ENCODE measurements around the gene ANO9.
"Not testable (repeated sequence)": the region's sequence is repeated elsewhere in the genome, so short reads cannot be mapped to it uniquely, and the experiment has no call there.

ANO9 gene

DNA sequence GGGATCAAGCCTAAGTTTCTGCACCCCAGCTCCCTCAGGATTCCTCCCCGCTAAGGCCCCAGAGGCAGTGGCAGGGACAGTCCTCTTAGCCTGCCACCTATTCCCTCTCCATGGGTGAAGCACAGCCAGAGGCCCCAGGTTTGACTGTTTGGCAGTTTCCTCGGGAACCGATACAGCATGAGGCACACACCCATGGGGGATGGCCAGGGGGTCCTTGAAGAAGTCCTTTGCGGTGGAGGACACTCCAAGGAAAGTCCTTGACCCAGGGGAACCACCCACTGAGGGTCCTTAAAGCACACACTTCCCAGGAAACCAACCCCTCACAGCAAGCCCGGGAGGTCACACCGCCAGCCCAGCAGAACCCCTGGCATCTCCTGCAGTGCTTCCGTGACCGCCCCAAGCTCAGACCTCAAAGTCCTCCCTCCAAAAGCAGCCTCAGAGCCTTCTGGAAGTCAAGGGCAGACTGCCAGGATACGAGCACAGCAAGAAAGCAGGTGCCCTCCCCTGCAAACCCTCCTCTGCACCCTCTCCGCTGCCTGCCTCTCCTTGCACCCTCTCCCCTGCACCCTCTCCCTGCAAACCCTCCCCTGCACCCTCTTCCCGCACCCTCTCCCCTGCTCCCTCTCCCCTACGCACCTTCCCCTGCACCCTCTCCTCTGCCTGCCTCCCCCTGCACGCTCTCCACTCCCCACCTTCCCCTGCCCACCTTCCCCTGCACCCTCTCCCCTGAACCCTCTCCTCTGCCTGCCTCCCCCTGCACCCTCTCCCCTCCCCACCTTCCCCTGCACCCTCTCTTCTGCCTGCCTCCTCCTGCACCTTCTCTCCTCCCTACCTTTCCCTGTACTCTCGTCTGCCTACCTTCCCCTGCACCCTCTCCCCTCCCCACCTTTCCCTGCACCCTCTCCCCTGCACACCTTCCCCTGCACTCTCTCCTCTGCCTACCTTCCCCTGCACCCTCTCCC, 28.4 kb downstream of the ANO9 start:
- DNase-seq: no peak

DNA sequence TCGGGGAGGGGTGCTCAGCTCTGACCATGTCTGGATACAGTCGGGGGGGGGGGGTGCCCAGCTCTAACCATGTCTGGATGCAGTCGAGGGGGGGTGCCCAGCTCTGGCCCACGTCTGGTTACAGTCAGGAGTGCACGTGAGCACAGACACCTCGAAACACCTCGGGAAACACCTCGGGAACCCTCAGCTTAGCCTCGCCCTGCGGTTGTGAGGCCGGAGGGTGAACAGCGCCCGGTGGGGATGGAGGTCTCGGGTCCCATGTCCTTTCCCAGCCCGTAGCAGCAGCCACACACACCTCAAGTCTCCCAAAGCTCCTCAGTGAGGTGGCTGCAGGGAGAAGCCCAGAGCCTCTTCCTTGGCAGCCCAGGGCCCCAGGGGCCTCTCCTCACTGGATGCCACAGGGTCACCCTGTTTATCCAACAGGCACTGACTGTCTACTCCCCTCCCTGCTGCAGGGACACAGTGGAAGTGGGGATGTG, 29.1 kb downstream of the ANO9 start:
- DNase-seq: no peak

DNA sequence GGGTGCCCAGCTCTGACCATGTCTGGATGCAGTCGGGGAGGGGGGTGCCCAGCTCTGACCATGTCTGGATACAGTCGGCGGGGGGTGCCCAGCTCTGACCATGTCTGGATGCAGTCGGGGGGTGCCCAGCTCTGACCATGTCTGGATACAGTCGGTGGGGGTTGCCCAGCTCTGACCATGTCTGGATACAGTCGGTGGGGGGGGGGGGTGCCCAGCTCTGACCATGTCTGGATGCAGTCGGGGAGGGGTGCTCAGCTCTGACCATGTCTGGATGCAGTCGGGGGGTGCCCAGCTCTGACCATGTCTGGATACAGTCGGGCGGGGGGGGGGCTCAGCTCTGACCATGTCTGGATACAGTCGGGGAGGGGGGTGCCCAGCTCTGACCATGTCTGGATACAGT, 30.3 kb downstream of the ANO9 start:
- not testable (repeated sequence) for DNase-seq

DNA sequence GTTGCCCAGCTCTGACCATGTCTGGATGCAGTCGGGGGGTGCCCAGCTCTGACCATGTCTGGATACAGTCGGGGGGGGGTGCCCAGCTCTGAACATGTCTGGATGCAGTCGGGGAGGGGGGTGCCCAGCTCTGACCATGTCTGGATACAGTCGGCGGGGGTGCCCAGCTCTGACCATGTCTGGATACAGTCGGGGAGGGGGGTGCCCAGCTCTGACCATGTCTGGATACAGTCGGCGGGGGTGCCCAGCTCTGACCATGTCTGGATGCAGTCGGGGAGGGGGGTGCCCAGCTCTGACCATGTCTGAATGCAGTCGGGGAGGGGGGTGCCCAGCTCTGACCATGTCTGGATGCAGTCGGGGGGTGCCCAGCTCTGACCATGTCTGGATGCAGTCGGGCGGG, 31.1 kb downstream of the ANO9 start:
- not testable (repeated sequence) for DNase-seq

DNA sequence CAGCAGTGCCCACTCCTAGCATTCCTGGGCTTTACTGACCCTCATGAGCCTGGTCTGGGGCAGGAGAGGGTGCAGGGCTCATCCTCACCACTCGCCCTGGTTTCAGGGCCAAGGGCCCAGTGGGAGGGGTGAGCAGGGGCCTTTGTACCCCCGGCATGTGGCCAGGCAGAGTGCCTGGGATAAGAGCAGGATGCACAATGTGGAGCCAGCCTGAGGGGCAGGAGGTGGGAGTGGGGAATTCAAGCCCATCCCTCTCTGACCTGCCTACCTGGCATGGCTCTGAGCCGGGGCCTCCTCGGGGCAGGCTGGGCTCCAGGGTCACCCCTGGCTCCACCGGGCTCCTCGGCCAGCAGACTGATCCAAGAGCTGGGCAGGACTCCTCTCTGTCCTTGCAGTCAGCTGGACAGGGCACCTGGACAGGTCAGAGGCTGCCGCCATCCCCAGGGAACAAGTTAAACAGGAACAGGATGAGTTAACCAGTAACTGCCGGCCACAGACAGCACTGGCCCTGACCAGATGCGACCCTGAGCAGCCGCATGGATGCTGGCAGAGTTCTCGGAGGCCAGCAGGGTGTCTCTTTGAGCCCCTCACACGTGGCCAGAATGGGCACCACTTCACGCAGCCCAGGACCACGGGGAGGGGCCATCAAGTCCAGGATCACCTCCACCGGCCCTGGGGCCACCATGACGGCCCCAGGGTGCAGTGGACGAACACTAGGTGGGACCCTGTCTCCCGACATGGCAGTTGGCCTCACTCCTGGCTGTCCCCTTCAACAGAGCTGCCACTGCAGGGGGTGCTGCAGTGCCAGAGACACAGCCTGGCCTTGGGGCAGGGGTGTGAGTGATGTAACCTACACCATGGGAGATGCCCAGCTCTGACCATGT, 32.0 kb downstream of the ANO9 start:
- no peak for DNase-seq

DNA sequence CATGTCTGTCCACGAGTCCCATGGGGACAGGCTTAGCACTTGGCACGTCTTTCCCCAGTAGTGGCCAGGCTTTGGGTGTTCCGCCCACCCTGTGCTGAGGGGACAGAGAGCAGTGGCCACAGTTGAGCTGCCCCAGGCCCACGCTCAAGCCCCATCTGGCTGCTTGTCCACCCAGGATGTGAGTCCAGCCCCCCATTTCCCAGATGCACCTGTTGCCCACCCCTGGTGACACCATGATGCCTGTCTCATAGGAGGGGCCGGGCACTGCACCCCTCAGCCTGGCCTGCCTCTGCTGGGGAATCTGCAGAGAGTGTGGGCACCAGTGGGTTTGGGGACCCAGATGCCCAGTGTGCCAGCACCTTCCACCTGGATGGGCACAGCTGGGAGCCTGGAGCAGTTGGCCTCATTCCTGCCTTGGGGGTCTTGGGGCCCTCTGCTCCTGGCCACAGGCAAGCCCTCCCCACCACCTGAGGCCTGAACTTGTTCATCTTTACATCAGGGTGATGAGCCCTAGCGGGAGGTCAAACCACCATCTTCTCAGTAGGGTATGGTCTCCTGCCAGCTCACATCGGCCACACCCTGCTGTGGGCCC, 32.7 kb downstream of the ANO9 start:
- DNase-seq: no peak

DNA sequence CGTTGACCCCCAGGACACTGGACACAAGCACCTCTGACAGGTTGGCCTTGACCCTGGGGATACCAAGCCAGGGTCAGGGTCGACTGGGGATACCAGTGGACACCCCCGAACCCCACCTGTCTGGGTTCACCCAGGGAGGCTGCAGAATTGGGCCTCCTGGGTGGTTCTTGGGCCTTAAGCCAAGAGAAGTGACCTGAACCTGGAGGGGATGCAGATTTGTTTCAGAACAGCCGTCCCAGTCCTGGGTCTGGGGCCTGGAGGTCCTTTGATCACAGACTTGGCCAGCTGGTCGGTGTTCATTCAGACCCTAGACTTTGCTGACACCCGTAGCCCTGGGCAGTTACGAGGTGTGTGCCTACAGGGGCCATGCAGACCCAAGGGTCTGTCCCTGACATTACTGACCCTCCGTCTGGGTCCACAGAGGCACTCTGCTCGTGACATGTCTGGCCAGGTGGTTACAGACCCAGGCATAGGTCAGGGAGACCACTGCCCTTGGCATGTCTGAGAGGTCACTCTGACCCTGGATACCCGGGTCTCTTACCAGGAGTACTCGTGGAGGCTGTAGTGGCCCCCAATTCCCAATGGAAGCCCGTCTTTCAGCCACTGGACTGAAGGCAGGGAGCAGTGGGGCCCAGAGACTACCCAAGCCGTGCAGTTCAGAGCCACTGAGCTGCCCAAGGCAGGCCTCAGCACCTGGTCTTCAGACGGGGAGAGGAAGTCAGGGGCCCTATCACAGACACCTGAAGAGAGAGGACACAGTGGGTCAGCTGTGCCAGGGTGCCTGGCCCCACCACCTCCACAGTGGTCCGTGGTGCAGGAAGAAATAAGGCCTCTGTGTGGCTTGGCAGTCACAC, 33.4 kb downstream of the ANO9 start:
- no peak for DNase-seq

DNA sequence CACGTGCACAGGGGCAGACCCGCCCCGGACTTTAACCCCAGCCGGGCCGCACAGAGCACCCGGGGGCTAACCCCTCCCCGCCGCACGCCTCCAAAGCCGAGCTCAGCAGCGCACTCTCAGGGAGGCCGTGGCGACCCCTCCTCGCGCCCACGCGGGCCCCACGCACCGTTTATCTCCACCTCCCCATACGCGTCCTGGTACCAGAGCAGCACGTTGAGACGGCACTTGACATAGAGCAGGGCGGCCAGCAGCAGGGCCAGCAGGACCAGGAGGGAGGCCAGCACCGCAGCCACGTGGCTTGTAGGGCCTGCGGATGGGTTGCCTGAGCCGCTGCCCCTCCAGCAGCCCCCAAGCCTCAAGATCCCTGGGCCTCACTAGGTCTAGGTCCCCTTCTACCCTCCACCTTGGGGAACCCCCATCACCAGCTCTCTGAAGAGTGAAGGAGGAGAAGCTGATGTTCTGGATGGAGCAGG, 34.1 kb downstream of the ANO9 start:
- no peak for DNase-seq

DNA sequence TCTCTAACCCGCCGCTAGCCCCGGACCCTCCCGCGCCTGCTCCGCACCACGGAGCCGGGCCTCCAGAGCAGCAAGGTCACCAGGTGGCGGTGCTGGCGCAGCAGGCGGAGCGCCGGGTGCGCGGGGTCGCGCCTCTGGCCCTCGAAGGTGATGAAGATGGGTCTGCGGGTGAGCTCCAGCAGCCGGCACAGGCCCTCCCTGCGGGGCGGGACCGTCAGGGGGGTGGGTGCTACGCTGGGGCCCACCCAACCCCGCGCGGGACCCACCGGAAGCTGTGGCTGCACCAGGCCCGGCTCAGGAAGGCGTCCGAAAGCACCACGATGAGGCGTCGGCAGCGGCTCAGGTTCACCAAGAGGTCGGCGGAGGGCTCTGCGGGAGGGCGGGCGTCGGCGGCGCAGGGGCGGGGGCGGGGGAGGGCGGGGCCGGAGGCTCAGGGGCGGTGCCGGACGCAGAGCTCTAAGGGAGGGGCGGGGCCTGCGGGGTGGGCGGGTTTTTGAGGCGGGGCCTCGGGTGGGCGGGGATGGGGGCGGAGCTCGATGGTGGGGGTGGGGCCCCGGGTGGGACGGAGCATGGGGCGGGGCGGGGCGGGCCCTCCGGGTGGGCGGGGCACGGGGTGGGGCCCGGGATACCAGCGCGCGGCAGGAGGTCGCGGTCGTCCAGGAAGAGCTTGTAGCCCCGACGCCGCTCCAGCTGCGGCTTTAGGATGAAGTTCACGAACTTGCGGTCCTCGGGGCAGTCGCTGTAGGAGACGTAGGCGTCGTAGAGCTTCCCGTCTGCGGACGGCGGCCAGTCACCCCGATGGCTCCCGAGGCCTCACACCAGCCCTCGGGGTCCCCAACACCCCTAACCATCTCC, 34.8 kb downstream of the ANO9 start:
- DNase-seq: peak; percentile 77

DNA sequence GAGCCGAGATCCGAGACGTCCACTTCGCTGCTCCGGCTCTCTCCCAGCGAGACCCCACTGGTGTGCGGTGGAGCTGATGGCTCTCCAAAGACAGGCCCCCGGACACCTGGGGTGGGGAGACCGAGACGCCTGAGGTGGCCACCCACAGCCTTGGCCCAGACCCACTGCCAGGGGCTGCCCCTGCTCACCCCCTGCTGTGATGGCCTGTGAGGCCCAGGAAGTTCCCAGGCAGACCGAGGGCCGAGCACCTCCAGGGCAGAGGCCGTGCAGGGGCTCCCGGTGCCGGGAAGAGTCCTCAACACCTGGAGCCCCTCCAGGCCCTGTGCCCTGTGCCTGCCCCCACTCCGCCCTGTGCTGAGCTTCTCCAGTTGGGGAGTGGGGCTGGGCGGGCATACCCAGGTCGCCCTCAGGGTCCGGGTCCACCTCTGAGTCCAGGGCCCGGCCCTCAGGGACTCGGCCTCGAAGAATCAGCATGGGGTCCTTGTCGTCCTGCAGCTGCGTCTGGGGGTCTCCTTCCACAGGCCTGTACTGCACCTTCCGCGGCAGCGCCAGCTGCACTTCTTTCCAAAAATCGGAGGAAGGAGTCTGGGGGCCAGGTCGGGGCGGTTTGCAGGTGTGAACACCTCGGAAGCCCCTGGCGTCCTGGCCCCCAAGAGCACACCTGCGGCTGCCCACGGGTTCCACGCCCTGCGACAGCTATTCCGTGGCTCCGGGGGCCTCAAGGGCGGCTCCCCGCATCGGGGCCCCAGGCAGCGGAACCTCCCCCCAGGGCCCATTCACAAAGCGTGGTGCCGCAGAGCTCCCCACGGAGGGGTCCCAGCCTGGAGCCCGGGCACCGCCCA, 35.6 kb downstream of the ANO9 start:
- no peak for DNase-seq

DNA sequence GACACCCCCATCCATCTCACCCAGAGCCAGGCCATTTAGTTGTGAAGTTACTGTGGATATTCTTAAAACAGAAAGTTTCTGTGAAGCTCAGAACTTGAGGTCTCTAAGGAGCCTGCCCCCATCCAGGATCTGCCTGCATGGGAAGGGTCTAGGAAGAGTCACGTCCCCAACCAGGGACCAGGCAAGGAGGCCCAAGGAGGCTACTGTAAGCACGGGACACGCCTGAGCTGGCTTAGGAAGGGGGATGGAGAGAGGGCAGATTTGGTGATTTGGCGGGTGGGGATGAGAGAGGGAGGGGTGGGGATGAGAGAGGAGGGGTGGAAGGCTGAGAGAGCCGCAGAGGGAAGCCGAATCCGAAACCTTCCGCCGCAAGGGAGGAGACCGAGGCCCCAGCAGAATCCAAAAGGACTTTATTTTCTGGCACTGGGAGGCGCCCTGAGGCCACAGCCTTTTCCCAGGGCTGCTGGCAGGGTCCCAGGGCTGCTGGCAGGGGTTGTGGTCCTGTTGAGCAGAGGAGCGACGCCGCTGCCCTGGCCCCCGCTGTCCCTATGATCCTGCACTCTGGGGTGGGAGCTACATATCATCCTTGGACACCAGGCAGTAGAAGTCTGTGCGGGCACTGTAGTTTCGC, 36.4 kb downstream of the ANO9 start:
- no peak for DNase-seq

DNA sequence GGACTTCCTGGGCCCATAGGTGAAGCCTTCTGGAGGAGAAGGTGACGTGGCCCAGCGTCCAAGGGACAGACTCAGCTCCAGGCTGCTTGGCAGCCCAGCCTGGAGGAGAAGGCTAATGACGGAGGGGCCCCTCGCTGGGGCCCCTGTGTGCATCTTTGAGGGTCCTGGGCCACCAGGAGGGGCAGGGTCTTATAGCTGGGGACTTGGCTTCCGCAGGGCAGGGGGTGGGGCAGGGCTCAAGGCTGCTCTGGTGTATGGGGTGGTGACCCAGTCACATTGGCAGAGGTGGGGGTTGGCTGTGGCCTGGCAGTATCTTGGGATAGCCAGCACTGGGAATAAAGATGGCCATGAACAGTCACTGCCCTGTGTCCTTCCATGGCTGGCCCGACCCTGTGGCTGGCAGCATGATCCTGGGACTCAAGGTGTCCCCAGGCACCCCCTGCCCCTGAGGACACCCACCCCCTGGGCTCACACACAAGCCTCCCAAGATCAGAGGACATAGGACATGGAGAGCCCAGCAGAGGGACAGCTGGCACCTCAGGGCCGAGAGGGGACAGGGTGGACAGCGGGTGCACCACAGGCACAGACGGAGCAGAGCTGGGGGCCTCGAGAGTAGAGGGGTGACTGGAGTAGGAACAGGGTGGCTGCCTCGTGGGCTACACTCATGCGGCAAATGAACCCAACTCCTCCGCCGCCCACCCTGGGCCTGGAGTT, 37.1 kb downstream of the ANO9 start:
- no peak for DNase-seq

DNA sequence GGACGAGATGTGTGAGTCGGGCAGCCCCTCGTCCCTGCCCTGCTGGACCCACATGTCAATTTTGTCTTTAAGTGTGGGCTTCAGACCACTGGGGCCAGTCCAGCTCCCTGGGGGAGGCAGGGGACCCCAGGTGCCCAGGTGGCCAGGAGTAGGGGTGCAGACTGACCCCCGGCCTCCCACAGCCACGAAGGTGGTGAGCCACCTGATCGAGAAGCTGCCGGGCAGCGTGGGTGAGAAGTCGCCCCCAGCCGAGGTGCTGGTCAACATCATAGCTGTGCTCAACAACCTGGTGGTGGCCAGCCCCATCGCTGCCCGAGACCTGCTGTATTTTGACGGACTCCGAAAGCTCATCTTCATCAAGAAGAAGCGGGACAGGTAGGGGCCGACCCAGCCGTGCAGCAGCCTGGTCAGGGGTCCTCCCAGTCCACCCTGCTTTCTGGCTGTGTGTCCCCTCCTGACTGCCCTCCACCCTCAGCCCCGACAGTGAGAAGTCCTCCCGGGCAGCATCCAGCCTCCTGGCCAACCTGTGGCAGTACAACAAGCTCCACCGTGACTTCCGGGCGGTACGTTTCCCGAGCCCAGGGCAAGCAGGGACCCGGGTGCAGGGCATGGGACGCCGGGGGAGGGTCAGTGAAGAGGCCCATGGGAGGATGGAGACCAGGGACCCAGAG, 37.9 kb downstream of the ANO9 start:
- no peak for DNase-seq

DNA sequence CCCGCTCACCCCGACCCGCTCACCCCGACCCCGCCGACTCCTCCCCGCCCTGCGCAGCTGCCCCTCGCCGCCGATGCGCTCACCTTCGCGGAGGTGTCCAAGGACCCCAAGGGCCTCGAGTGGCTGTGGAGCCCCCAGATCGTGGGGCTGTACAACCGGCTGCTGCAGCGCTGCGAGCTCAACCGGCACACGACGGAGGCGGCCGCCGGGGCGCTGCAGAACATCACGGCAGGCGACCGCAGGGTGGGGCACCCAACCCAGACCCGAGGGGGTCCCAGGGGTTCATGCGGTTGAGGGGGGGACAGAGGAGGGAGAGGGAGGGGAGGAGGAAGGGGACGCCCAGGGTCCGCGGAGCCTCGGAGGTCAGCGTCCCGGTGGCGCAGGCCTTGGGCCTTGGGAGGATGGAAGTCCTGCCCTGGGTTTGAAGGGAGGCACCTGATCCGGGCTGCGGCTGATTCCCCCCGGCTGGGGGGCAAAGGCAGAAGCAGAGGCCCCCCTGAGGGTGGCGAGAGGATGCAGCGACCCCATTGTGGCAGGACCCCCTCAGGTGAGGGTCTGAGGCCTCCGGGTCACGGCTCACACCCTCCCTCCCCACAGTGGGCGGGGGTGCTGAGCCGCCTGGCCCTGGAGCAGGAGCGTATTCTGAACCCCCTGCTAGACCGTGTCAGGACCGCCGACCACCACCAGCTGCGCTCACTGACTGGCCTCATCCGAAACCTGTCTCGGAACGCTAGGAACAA, 38.6 kb downstream of the ANO9 start:
- no peak for DNase-seq

DNA sequence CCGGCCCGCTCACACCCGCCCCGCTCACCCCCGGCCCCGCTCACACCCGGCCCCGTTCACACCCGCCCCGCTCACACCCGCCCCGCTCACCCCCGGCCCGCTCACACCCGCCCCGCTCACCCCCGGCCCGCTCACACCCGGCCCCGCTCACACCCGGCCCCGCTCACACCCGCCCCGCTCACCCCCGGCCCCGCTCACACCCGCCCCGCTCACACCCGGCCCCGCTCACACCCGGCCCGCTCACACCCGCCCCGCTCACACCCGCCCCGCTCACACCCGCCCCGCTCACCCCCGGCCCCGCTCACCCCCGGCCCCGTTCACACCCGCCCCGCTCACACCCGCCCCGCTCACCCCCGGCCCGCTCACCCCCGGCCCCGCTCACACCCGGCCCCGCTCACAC, 40.6 kb downstream of the ANO9 start:
- DNase-seq: not testable (repeated sequence)

DNA sequence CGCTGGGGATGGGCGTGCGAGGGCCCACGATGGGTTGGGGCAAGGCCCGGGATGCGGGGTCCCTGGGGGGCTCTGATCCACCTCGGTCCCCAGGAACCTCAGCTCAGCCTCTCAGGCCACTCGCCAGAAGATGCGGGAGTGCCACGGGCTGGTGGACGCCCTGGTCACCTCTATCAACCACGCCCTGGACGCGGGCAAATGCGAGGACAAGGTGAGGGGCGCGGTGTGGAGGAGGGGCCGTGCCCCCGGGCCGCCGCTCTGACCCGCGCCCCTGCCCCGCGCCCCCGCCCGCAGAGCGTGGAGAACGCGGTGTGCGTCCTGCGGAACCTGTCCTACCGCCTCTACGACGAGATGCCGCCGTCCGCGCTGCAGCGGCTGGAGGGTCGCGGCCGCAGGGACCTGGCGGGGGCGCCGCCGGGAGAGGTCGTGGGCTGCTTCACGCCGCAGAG, 41.5 kb downstream of the ANO9 start:
- no peak for DNase-seq

DNA sequence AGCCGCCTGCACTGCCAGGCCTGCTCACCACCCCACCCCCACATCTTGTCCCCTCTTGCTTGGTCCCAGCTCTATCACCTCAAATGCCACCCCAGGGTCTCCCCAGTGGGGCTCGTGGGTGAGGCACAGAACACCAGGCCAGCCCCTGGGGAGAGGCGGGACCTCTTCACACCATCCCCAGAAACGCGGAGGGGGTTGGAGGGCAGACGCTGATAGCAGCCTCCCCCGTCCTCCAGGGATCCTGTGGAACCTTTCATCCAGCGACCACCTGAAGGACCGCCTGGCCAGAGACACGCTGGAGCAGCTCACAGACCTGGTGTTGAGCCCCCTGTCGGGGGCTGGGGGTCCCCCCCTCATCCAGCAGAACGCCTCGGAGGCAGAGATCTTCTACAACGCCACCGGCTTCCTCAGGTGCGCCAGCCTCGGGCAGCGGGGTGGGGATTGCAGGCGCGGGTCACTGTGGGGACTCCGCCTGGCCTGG, 42.0 kb downstream of the ANO9 start:
- no peak for DNase-seq
